ENCODE data around the gene SLC9A3. TPM values are rescaled to one million over a fixed set of nuclear protein-coding genes. Genes with fewer than 3 reads are reported as not detected.

SLC9A3 gene
- total RNA-seq, 1 experiment from 2014 or later, result 1.9 TPM

GRCh38 chr5:425714-426113 lies 98.5 kb downstream of the SLC9A3 start:
- BruUV-seq (replicated peaks), result no TSS peak
- ChIA-PET CTCF (interaction anchor here (0.8 to 1.1 kb wide), 3 partner anchors 12 to 237 kb away, joined by 3 to 5 read pairs (median 3); no protein-coding TSS in a partner anchor), POLR2A (ENCODE audit: low non-redundant PET) (no interaction called here)
- no peak overlapping the region for H3K27ac ChIP-seq (ENCODE audit: low read depth, low read length, poor library complexity, severe bottlenecking)
- H3K4me3 ChIP-seq (ENCODE audit: low read depth, low read length, poor library complexity, severe bottlenecking), result no peak overlapping the region
- no peaks in the 10 kb centered on the region for H3K27me3 ChIP-seq (replicated peaks; ENCODE audit: insufficient read depth, low read depth, low read length, poor library complexity)
- intact Hi-C loops (cut with micrococcal nuclease; ENCODE audit: unreplicated experiment), result no loop called here
- TF ChIP-seq CTCF (conservative IDR thresholded peaks at IDR 0.05; ENCODE audit: low read depth, low read length) (peak; percentile 63), EZH2 (IDR thresholded peaks at IDR 0.05; ENCODE audit: borderline replicate concordance, low read depth, low read length, poor library complexity, severe bottlenecking) (no peak)
- H3K4me1 ChIP-seq (ENCODE audit: insufficient read depth, low read length, poor library complexity, severe bottlenecking), result no peaks in the 10 kb centered on the region
- DNase-seq (ENCODE audit: low spot score), result peak; percentile 65
- no peaks in the 10 kb centered on the region for H3K9me3 ChIP-seq (ENCODE audit: low read depth, low read length, poor library complexity, severe bottlenecking)
- H3K36me3 ChIP-seq (ENCODE audit: insufficient read depth, low read length, poor library complexity, severe bottlenecking), result no peaks in the 10 kb centered on the region

GRCh38 chr5:424301-425110 lies 99.7 kb downstream of the SLC9A3 start:
- DNase-seq (ENCODE audit: low spot score), result no peak
- ChIA-PET POLR2A (ENCODE audit: low non-redundant PET) (interaction anchor here (0.6 kb wide), 1 partner anchor 125 kb away, joined by 3 read pairs; no protein-coding TSS in a partner anchor), CTCF (no interaction called here)
- Histone ChIP-seq H3K27ac (ENCODE audit: low read depth, low read length, poor library complexity, severe bottlenecking) (no peak overlapping the region), H3K4me3 (ENCODE audit: low read depth, low read length, poor library complexity, severe bottlenecking) (no peak overlapping the region), H3K9me3 (ENCODE audit: low read depth, low read length, poor library complexity, severe bottlenecking) (no peaks in the 10 kb centered on the region), H3K36me3 (ENCODE audit: insufficient read depth, low read length, poor library complexity, severe bottlenecking) (no peaks in the 10 kb centered on the region), H3K4me1 (ENCODE audit: insufficient read depth, low read length, poor library complexity, severe bottlenecking) (no peaks in the 10 kb centered on the region), H3K27me3 (replicated peaks; ENCODE audit: insufficient read depth, low read depth, low read length, poor library complexity) (no peaks in the 10 kb centered on the region)
- BruUV-seq (replicated peaks), result no TSS peak
- intact Hi-C loops (cut with micrococcal nuclease; ENCODE audit: unreplicated experiment), result no loop called here
- TF ChIP-seq CTCF (conservative IDR thresholded peaks at IDR 0.05; ENCODE audit: low read depth, low read length), result no peak
- TF ChIP-seq EZH2 (IDR thresholded peaks at IDR 0.05; ENCODE audit: borderline replicate concordance, low read depth, low read length, poor library complexity, severe bottlenecking), result no peak

GRCh38 chr5:423626-424261 lies 100.5 kb downstream of the SLC9A3 start:
- ChIA-PET CTCF (no interaction called here), POLR2A (ENCODE audit: low non-redundant PET) (no interaction called here)
- no peak for DNase-seq (ENCODE audit: low spot score)
- H3K4me1 ChIP-seq (ENCODE audit: insufficient read depth, low read length, poor library complexity, severe bottlenecking), result no peaks in the 10 kb centered on the region
- no peak overlapping the region for H3K27ac ChIP-seq (ENCODE audit: low read depth, low read length, poor library complexity, severe bottlenecking)
- H3K36me3 ChIP-seq (ENCODE audit: insufficient read depth, low read length, poor library complexity, severe bottlenecking), result no peaks in the 10 kb centered on the region
- H3K27me3 ChIP-seq (replicated peaks; ENCODE audit: insufficient read depth, low read depth, low read length, poor library complexity), result no peaks in the 10 kb centered on the region
- intact Hi-C loops (cut with micrococcal nuclease; ENCODE audit: unreplicated experiment), result no loop called here
- BruUV-seq (replicated peaks), result no TSS peak
- no peaks in the 10 kb centered on the region for H3K9me3 ChIP-seq (ENCODE audit: low read depth, low read length, poor library complexity, severe bottlenecking)
- TF ChIP-seq EZH2 (IDR thresholded peaks at IDR 0.05; ENCODE audit: borderline replicate concordance, low read depth, low read length, poor library complexity, severe bottlenecking) (no peak), CTCF (conservative IDR thresholded peaks at IDR 0.05; ENCODE audit: low read depth, low read length) (no peak)
- H3K4me3 ChIP-seq (ENCODE audit: low read depth, low read length, poor library complexity, severe bottlenecking), result no peak overlapping the region

Data from A673 (cell line).